ENCODE results near the gene FRRS1.

The FRRS1 gene

GRCh38 chr1:99705385-99705784 lies 61.0 kb downstream of the FRRS1 start:
- Histone ChIP-seq H3K27ac (ENCODE audit: low read length) (no peak overlapping the region), H3F3A (ENCODE audit: insufficient read depth, low read length) (no peaks in the 10 kb centered on the region), H3K9ac (ENCODE audit: low read length) (no peak overlapping the region), H3K4me1 (ENCODE audit: low read length) (no peaks in the 10 kb centered on the region), H3K4me2 (ENCODE audit: low read depth, low read length) (no peak overlapping the region), H3K79me2 (ENCODE audit: low read length) (no peaks in the 10 kb centered on the region), H3K4me3 (ENCODE audit: low read length) (no peak overlapping the region), H4K20me1 (ENCODE audit: insufficient read depth, low read length) (no peaks in the 10 kb centered on the region), H2AFZ (ENCODE audit: low read length) (no peak overlapping the region), H3K27me3 (replicated peaks; ENCODE audit: insufficient read depth, low read length) (no peaks in the 10 kb centered on the region), H3K9me3 (replicated peaks; ENCODE audit: insufficient read depth, low read length) (no peaks in the 10 kb centered on the region), H3K36me3 (replicated peaks; ENCODE audit: insufficient read depth, low read length) (no peaks in the 10 kb centered on the region), H3K9me2 (replicated peaks; ENCODE audit: insufficient read depth, low read length) (no peaks in the 10 kb centered on the region)
- TF ChIP-seq EZH2phosphoT487 (IDR thresholded peaks at IDR 0.05; ENCODE audit: low read length) (no peak), EZH2 (optimal IDR thresholded peaks at IDR 0.05; ENCODE audit: low read depth, low read length) (no peak), CTCF (IDR thresholded peaks at IDR 0.05; ENCODE audit: low read length) (no peak)
- no peak for DNase-seq

GRCh38 chr1:99704356-99704816 lies 62.0 kb downstream of the FRRS1 start:
- TF ChIP-seq EZH2 (optimal IDR thresholded peaks at IDR 0.05; ENCODE audit: low read depth, low read length) (no peak), EZH2phosphoT487 (IDR thresholded peaks at IDR 0.05; ENCODE audit: low read length) (no peak), CTCF (IDR thresholded peaks at IDR 0.05; ENCODE audit: low read length) (no peak)
- H2AFZ ChIP-seq (ENCODE audit: low read length) = no peak overlapping the region
- H3K9ac ChIP-seq (ENCODE audit: low read length) = no peak overlapping the region
- H3K36me3 ChIP-seq (replicated peaks; ENCODE audit: insufficient read depth, low read length) = no peaks in the 10 kb centered on the region
- no peaks in the 10 kb centered on the region for H4K20me1 ChIP-seq (ENCODE audit: insufficient read depth, low read length)
- no peaks in the 10 kb centered on the region for H3K79me2 ChIP-seq (ENCODE audit: low read length)
- H3F3A ChIP-seq (ENCODE audit: insufficient read depth, low read length) = no peaks in the 10 kb centered on the region
- H3K4me1 ChIP-seq (ENCODE audit: low read length) = no peaks in the 10 kb centered on the region
- H3K4me2 ChIP-seq (ENCODE audit: low read depth, low read length) = no peak overlapping the region
- no peaks in the 10 kb centered on the region for H3K27me3 ChIP-seq (replicated peaks; ENCODE audit: insufficient read depth, low read length)
- no peak overlapping the region for H3K4me3 ChIP-seq (ENCODE audit: low read length)
- H3K9me2 ChIP-seq (replicated peaks; ENCODE audit: insufficient read depth, low read length) = no peaks in the 10 kb centered on the region
- H3K27ac ChIP-seq (ENCODE audit: low read length) = no peak overlapping the region
- DNase-seq = no peak
- H3K9me3 ChIP-seq (replicated peaks; ENCODE audit: insufficient read depth, low read length) = no peaks in the 10 kb centered on the region

- H3K27ac ChIP-seq (ENCODE audit: low read length) = no peak overlapping the region
- H3K4me1 ChIP-seq (ENCODE audit: low read length) = no peaks in the 10 kb centered on the region
- no peak for DNase-seq
- H3F3A ChIP-seq (ENCODE audit: insufficient read depth, low read length) = no peaks in the 10 kb centered on the region
- H3K4me3 ChIP-seq (ENCODE audit: low read length) = no peak overlapping the region
- no peak overlapping the region for H3K4me2 ChIP-seq (ENCODE audit: low read depth, low read length)
- no peak overlapping the region for H2AFZ ChIP-seq (ENCODE audit: low read length)
- no peak overlapping the region for H3K9ac ChIP-seq (ENCODE audit: low read length)
- H3K27me3 ChIP-seq (replicated peaks; ENCODE audit: insufficient read depth, low read length) = no peaks in the 10 kb centered on the region
- no peaks in the 10 kb centered on the region for H3K36me3 ChIP-seq (replicated peaks; ENCODE audit: insufficient read depth, low read length)
- H3K9me3 ChIP-seq (replicated peaks; ENCODE audit: insufficient read depth, low read length) = no peaks in the 10 kb centered on the region
- H4K20me1 ChIP-seq (ENCODE audit: insufficient read depth, low read length) = no peaks in the 10 kb centered on the region
- H3K79me2 ChIP-seq (ENCODE audit: low read length) = no peaks in the 10 kb centered on the region
- no peak for TF ChIP-seq EZH2phosphoT487 (IDR thresholded peaks at IDR 0.05; ENCODE audit: low read length)
- TF ChIP-seq EZH2 (optimal IDR thresholded peaks at IDR 0.05; ENCODE audit: low read depth, low read length) = no peak
- TF ChIP-seq CTCF (IDR thresholded peaks at IDR 0.05; ENCODE audit: low read length) = no peak
- H3K9me2 ChIP-seq (replicated peaks; ENCODE audit: insufficient read depth, low read length) = no peaks in the 10 kb centered on the region
These were observed 64.2 kb downstream of the FRRS1 start for GRCh38 chr1:99702221-99702620.

All from MM.1S (cell line).